Measurements from ENCODE around the gene SLC66A1.

- no peak for TF ChIP-seq CTCF (IDR thresholded peaks at IDR 0.05; ENCODE audit: low read length)
- TF ChIP-seq EZH2 (optimal IDR thresholded peaks at IDR 0.05; ENCODE audit: low read depth, low read length) = no peak
- no peak for TF ChIP-seq EZH2phosphoT487 (IDR thresholded peaks at IDR 0.05; ENCODE audit: low read length)
Measured at GRCh38 chr1:19351873-19352272, 39.7 kb downstream of the SLC66A1 start.

All from MM.1S (cell line).